WTC11 (cell line): ENCODE measurements around the gene IBSP. TPM values are rescaled to one million over a fixed set of nuclear protein-coding genes. Genes with fewer than 3 reads are reported as not detected.

Experiments
- ATAC-seq: fragments of 200-7000 bp; cut with Tn5 transposase; 2 replicates; pipeline ENCODE4 v1.10.0; 2021; ENCODE audit warnings: mild to moderate bottlenecking, moderate library complexity
- CTCF ChIA-PET: fragments of 300-600 bp; sonication (Branson Sonifier 250); formaldehyde crosslinking; loops from one replicate; lab custom pipeline; 2021; ENCODE audit warnings: antibody characterized with exemption; lab: Charles Lee
- POLR2A ChIA-PET: fragments of 350-600 bp; sonication (Branson Sonifier 250); formaldehyde crosslinking; loops from one replicate; lab custom pipeline; 2021; ENCODE audit warnings: antibody characterized with exemption; lab: Charles Lee
- DNase-seq: peaks from one replicate; pipeline ENCODE4 v3.0.0; 2021; ENCODE audit warnings: low spot score
- H3K27ac Mint-ChIP-seq: 2 replicates; pipeline ENCODE4 v1.8.0; 2021; ENCODE audit warnings: mixed read lengths
- H3K27me3 Mint-ChIP-seq: 2 replicates; pipeline ENCODE4 v1.8.0; 2021; ENCODE audit warnings: low read depth, mild to moderate bottlenecking, moderate library complexity, mixed read lengths
- H3K36me3 Mint-ChIP-seq: 2 replicates; pipeline ENCODE4 v1.8.0; 2021; ENCODE audit warnings: mixed read lengths
- H3K4me1 Mint-ChIP-seq: 2 replicates; pipeline ENCODE4 v1.8.0; 2022; ENCODE audit warnings: mixed read lengths
- H3K4me3 Mint-ChIP-seq: 2 replicates; pipeline ENCODE4 v1.8.0; 2021; ENCODE audit warnings: mild to moderate bottlenecking, moderate library complexity, mixed read lengths
- H3K9me3 Mint-ChIP-seq: 2 replicates; pipeline ENCODE4 v1.8.0; 2021; ENCODE audit warnings: mixed read lengths
- ARID4B ChIP-seq: sonication (generic); formaldehyde crosslinking; IDR thresholded peaks from 2 replicates; pipeline ENCODE4 v1.8.0; 2023; ENCODE audit warnings: missing genetic modification reagents, mild to moderate bottlenecking, borderline replicate concordance
- ATF3 ChIP-seq: sonication (generic); formaldehyde crosslinking; conservative IDR thresholded peaks from 2 replicates; pipeline ENCODE4 v1.8.1; 2022; ENCODE audit warnings: mild to moderate bottlenecking, missing genetic modification reagents
- CREM ChIP-seq: sonication (generic); formaldehyde crosslinking; IDR thresholded peaks from 2 replicates; pipeline ENCODE4 v1.8.1; 2022; ENCODE audit warnings: mild to moderate bottlenecking, missing genetic modification reagents, moderate library complexity
- E2F4 ChIP-seq: sonication (generic); formaldehyde crosslinking; IDR thresholded peaks from 2 replicates; pipeline ENCODE4 v1.8.1; 2022; ENCODE audit warnings: low read depth, mild to moderate bottlenecking, moderate library complexity, missing genetic modification reagents, borderline replicate concordance
- FOXJ3 ChIP-seq: sonication (generic); formaldehyde crosslinking; IDR thresholded peaks from 2 replicates; pipeline ENCODE4 v1.9.0; 2021; ENCODE audit warnings: missing genetic modification reagents, mild to moderate bottlenecking, borderline replicate concordance
- FOXP4 ChIP-seq: sonication (generic); formaldehyde crosslinking; IDR thresholded peaks from 2 replicates; pipeline ENCODE4 v1.8.0; 2022; ENCODE audit warnings: mild to moderate bottlenecking, missing genetic modification reagents
- GRHL2 ChIP-seq: fragments of 250-450 bp; sonication (Bioruptor Pico); IDR thresholded peaks from 2 replicates; pipeline ENCODE4 v1.8.0; 2022; ENCODE audit warnings: mild to moderate bottlenecking, moderate library complexity; ENCODE audit not compliant: insufficient replicate concordance, severe bottlenecking
- GTF2I ChIP-seq: fragments of 250-450 bp; sonication (Bioruptor Pico); conservative IDR thresholded peaks from 2 replicates; pipeline ENCODE4 v1.4.0; 2021; ENCODE audit warnings: mild to moderate bottlenecking
- HMGXB4 ChIP-seq: sonication (generic); formaldehyde crosslinking; IDR thresholded peaks from 2 replicates; pipeline ENCODE4 v1.8.1; 2023; ENCODE audit warnings: mild to moderate bottlenecking, moderate library complexity, missing genetic modification reagents
- IRF2 ChIP-seq: sonication (generic); formaldehyde crosslinking; IDR thresholded peaks from 2 replicates; pipeline ENCODE4 v1.8.0; 2022; ENCODE audit warnings: low read depth, missing genetic modification reagents, borderline replicate concordance
- MYBL2 ChIP-seq: sonication (generic); formaldehyde crosslinking; IDR thresholded peaks from 2 replicates; pipeline ENCODE4 v1.8.1; 2023; ENCODE audit warnings: mild to moderate bottlenecking, moderate library complexity, missing genetic modification reagents
- PREB ChIP-seq: sonication (generic); formaldehyde crosslinking; IDR thresholded peaks from 2 replicates; pipeline ENCODE4 v1.8.1; 2022; ENCODE audit warnings: mild to moderate bottlenecking, missing genetic modification reagents, moderate library complexity, borderline replicate concordance
- RELA ChIP-seq: sonication (generic); formaldehyde crosslinking; IDR thresholded peaks from 2 replicates; pipeline ENCODE4 v1.8.1; 2022; ENCODE audit warnings: missing genetic modification reagents, mild to moderate bottlenecking, borderline replicate concordance
- TCF7 ChIP-seq: sonication (generic); formaldehyde crosslinking; IDR thresholded peaks from 2 replicates; pipeline ENCODE4 v1.8.0; 2022; ENCODE audit warnings: mild to moderate bottlenecking, low read depth, missing genetic modification reagents, moderate library complexity
- USF1 ChIP-seq: sonication (generic); formaldehyde crosslinking; IDR thresholded peaks from 2 replicates; pipeline ENCODE4 v1.8.0; 2022; ENCODE audit warnings: mild to moderate bottlenecking, missing genetic modification reagents
- ZNF121 ChIP-seq: sonication (generic); formaldehyde crosslinking; IDR thresholded peaks from 2 replicates; pipeline ENCODE4 v1.8.0; 2023; ENCODE audit warnings: missing genetic modification reagents
- ZNF281 ChIP-seq: sonication (generic); formaldehyde crosslinking; IDR thresholded peaks from 2 replicates; pipeline ENCODE4 v1.8.0; 2023; ENCODE audit warnings: mild to moderate bottlenecking, missing genetic modification reagents
- ZNF396 ChIP-seq: fragments of 250-450 bp; sonication (Bioruptor Pico); IDR thresholded peaks from 2 replicates; pipeline ENCODE4 v1.8.0; 2021; ENCODE audit warnings: mild to moderate bottlenecking, moderate library complexity, borderline replicate concordance
- ZNF423 ChIP-seq: fragments of 250-450 bp; sonication (Bioruptor Pico); IDR thresholded peaks from 2 replicates; pipeline ENCODE4 v2.1.2; 2022; ENCODE audit warnings: mild to moderate bottlenecking, moderate library complexity
- total RNA-seq: library from RNA; stranded (reverse); gene quantifications from 3 replicates; pipeline ENCODE4 v1.2.3, GENCODE V29; 2021

Gene IBSP
- total RNA-seq, 1 experiment from 2014 or later, result not detected

GRCh38 chr4:87823200-87823599, 23.8 kb downstream of the IBSP start (continued):
- TF ChIP-seq MYBL2 (CRISPR knock-in tag) (no peak), ZNF281 (CRISPR knock-in tag) (no peak), GTF2I (CRISPR knock-in tag) (no peak), ZNF121 (CRISPR knock-in tag) (no peak), ATF3 (no peak), IRF2 (CRISPR knock-in tag) (no peak)

GRCh38 chr4:87823724-87824123, 24.4 kb downstream of the IBSP start:
- CTCF ChIA-PET, result interaction anchor here (3.5 kb wide), 1 partner anchor 15 kb away, joined by 26 read pairs; no protein-coding TSS in a partner anchor
- H3K36me3 Mint-ChIP-seq, result peaks cover 5% of the 10 kb centered on the region
- no peak for DNase-seq

More at GRCh38 chr4:87823724-87824123, 24.4 kb downstream of the IBSP start:
- Mint-ChIP-seq H3K27ac (no peak overlapping the region), H3K27me3 (no peaks in the 10 kb centered on the region; the same call in 1 of the 2 replicates), H3K4me1 (peaks cover 20% of the 10 kb centered on the region), H3K4me3 (no peak overlapping the region), H3K9me3 (peaks cover 17% of the 10 kb centered on the region)
- ATAC-seq, result no peak
- POLR2A ChIA-PET, result no interaction called here
- TF ChIP-seq E2F4 (CRISPR knock-in tag) (no peak), ZNF396 (CRISPR knock-in tag) (no peak), ARID4B (CRISPR knock-in tag) (no peak), FOXJ3 (CRISPR knock-in tag) (no peak), HMGXB4 (no peak), FOXP4 (CRISPR knock-in tag) (no peak), RELA (CRISPR knock-in tag) (no peak), USF1 (CRISPR knock-in tag) (no peak), GRHL2 (CRISPR knock-in tag) (no peak), ZNF423 (CRISPR knock-in tag) (no peak), PREB (no peak), CREM (CRISPR knock-in tag) (no peak), TCF7 (CRISPR knock-in tag) (no peak)
- TF ChIP-seq, all 79 proteins: peak for 0
